Astrocyte (in vitro differentiated cells and primary cell): Measurements from ENCODE around the gene GRIN2A. TPM values are rescaled to one million over a fixed set of nuclear protein-coding genes. Genes with fewer than 3 reads are reported as not detected.

Source experiments
- DNase-seq: peaks from one replicate; pipeline ENCODE4 v3.0.0-alpha.2; 2010; ENCODE audit warnings: low read depth
- FAIRE-seq: peaks from 2 replicates; lab custom pipeline; 2011; peaks lifted over from hg19 to GRCh38; lab: Jason Lieb, UNC
- H2AFZ ChIP-seq: 2 replicates; pipeline ENCODE4 v1.6.0; 2012; ENCODE audit warnings: low read depth, low read length, inconsistent platforms
- H3K27ac ChIP-seq: 2 replicates; pipeline ENCODE4 v1.5.1; 2011; ENCODE audit warnings: low read depth, low read length, inconsistent platforms
- H3K27me3 ChIP-seq: 2 replicates; pipeline ENCODE4 v1.6.0; 2011; ENCODE audit warnings: low read length, inconsistent platforms; ENCODE audit not compliant: insufficient read depth
- H3K36me3 ChIP-seq: 2 replicates; pipeline ENCODE4 v1.5.1; 2011; ENCODE audit warnings: low read length, inconsistent platforms; ENCODE audit not compliant: insufficient read depth
- H3K4me1 ChIP-seq: 2 replicates; pipeline ENCODE4 v1.5.1; 2011; ENCODE audit warnings: low read length, inconsistent platforms; ENCODE audit not compliant: insufficient read depth
- H3K4me2 ChIP-seq: 2 replicates; pipeline ENCODE4 v1.6.0; 2012; ENCODE audit warnings: low read length, inconsistent platforms
- H3K4me3 ChIP-seq: 2 replicates; pipeline ENCODE4 v1.5.1; 2011; ENCODE audit warnings: low read depth, mild to moderate bottlenecking, low read length, inconsistent platforms; ENCODE audit not compliant: insufficient read depth
- H3K79me2 ChIP-seq: 2 replicates; pipeline ENCODE4 v1.6.0; 2012; ENCODE audit warnings: mild to moderate bottlenecking, low read length, inconsistent platforms; ENCODE audit not compliant: insufficient read depth
- H3K9ac ChIP-seq: 2 replicates; pipeline ENCODE4 v1.6.0; 2012; ENCODE audit warnings: mild to moderate bottlenecking, low read length, inconsistent platforms
- H3K9me3 ChIP-seq: 2 replicates; pipeline ENCODE4 v1.5.1; 2012; ENCODE audit warnings: low read depth, mild to moderate bottlenecking, low read length, inconsistent platforms; ENCODE audit not compliant: insufficient read depth
- H4K20me1 ChIP-seq: 2 replicates; pipeline ENCODE4 v1.6.0; 2012; ENCODE audit warnings: low read length, inconsistent platforms; ENCODE audit not compliant: insufficient read depth
- H3K27ac Mint-ChIP-seq: one replicate; pipeline ENCODE4 v1.8.0; 2021; ENCODE audit warnings: mild to moderate bottlenecking, mixed read lengths; ENCODE audit not compliant: unreplicated experiment
- H3K27me3 Mint-ChIP-seq: one replicate; pipeline ENCODE4 v1.8.0; 2021; ENCODE audit warnings: low read depth, mixed read lengths; ENCODE audit not compliant: unreplicated experiment
- H3K36me3 Mint-ChIP-seq: one replicate; pipeline ENCODE4 v1.8.0; 2021; ENCODE audit warnings: low read depth, mixed read lengths; ENCODE audit not compliant: unreplicated experiment
- H3K4me1 Mint-ChIP-seq: one replicate; pipeline ENCODE4 v1.8.0; 2021; ENCODE audit warnings: low read depth, mixed read lengths; ENCODE audit not compliant: unreplicated experiment
- H3K4me3 Mint-ChIP-seq: one replicate; pipeline ENCODE4 v1.8.0; 2021; ENCODE audit warnings: mild to moderate bottlenecking, moderate library complexity, mixed read lengths; ENCODE audit not compliant: unreplicated experiment
- H3K9me3 Mint-ChIP-seq: one replicate; pipeline ENCODE4 v1.8.0; 2021; ENCODE audit warnings: mild to moderate bottlenecking, mixed read lengths; ENCODE audit not compliant: unreplicated experiment
- EZH2 ChIP-seq: IDR thresholded peaks from 2 replicates; pipeline ENCODE4 v1.6.1; 2012; ENCODE audit warnings: mild to moderate bottlenecking, low read length, inconsistent platforms; ENCODE audit not compliant: insufficient read depth
- total RNA-seq: library from RNA; stranded (reverse); gene quantifications from 2 replicates; pipeline ENCODE4 v1.2.1, GENCODE V29; 2021
- TF ChIP-seq, protein P1 (sequence below): IDR thresholded peaks from 2 replicates; pipeline ENCODE4 v1.5.1; 2011; ENCODE audit warnings: low read depth, mild to moderate bottlenecking, inconsistent platforms, low read length, moderate library complexity; ENCODE audit not compliant: insufficient read depth

GRIN2A gene
- total RNA-seq, 1 donor from 2014 or later = 0.68 TPM

DNA sequence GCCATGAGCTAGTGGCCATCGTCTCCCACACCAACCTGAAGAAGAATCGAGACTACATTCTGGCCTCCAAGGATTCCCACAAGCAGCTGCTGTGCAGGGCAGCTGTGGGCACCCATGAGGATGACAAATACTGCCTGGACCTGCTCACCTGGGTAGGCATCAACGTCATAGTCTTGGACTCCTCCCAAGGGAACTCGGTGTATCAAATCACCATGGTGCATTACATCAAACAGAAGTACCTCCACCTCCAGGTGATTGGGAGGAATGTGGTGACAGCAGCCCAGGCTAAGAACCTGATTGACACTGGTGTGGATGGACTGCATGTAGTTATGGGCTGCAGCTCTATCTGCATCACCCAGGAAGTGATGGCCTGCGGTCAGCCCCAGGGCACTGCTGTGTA, 70.2 kb downstream of the GRIN2A start:
- FAIRE-seq (no peak), DNase-seq (no peak)
- Mint-ChIP-seq H3K27ac (no peak overlapping the region), H3K4me3 (no peak overlapping the region), H3K4me1 (peaks cover 4% of the 10 kb centered on the region), H3K27me3 (peaks cover 9% of the 10 kb centered on the region), H3K9me3 (peaks cover 9% of the 10 kb centered on the region), H3K36me3 (no peaks in the 10 kb centered on the region)
- Histone ChIP-seq H3K9ac (no peak overlapping the region), H3K36me3 (no peaks in the 10 kb centered on the region), H2AFZ (no peak overlapping the region), H3K4me1 (peaks cover 4% of the 10 kb centered on the region), H3K9me3 (no peaks in the 10 kb centered on the region), H4K20me1 (no peaks in the 10 kb centered on the region), H3K4me3 (no peak overlapping the region), H3K27me3 (no peaks in the 10 kb centered on the region), H3K4me2 (no peak overlapping the region), H3K27ac (no peak overlapping the region), H3K79me2 (no peaks in the 10 kb centered on the region)
- TF ChIP-seq, protein P1, sequence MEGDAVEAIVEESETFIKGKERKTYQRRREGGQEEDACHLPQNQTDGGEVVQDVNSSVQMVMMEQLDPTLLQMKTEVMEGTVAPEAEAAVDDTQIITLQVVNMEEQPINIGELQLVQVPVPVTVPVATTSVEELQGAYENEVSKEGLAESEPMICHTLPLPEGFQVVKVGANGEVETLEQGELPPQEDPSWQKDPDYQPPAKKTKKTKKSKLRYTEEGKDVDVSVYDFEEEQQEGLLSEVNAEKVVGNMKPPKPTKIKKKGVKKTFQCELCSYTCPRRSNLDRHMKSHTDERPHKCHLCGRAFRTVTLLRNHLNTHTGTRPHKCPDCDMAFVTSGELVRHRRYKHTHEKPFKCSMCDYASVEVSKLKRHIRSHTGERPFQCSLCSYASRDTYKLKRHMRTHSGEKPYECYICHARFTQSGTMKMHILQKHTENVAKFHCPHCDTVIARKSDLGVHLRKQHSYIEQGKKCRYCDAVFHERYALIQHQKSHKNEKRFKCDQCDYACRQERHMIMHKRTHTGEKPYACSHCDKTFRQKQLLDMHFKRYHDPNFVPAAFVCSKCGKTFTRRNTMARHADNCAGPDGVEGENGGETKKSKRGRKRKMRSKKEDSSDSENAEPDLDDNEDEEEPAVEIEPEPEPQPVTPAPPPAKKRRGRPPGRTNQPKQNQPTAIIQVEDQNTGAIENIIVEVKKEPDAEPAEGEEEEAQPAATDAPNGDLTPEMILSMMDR = no peak

GRCh38 chr16:10111156-10111761, 71.0 kb downstream of the GRIN2A start:
- FAIRE-seq (no peak), DNase-seq (no peak)
- Histone ChIP-seq H3K9ac (no peak overlapping the region), H3K4me2 (no peak overlapping the region), H2AFZ (no peak overlapping the region), H3K9me3 (no peaks in the 10 kb centered on the region), H4K20me1 (no peaks in the 10 kb centered on the region), H3K4me3 (no peak overlapping the region), H3K27me3 (no peaks in the 10 kb centered on the region), H3K36me3 (no peaks in the 10 kb centered on the region), H3K4me1 (peaks cover 4% of the 10 kb centered on the region), H3K79me2 (no peaks in the 10 kb centered on the region), H3K27ac (no peak overlapping the region)
- Mint-ChIP-seq H3K4me1 (peaks cover 4% of the 10 kb centered on the region), H3K36me3 (no peaks in the 10 kb centered on the region), H3K4me3 (no peak overlapping the region), H3K27ac (no peak overlapping the region), H3K27me3 (peaks cover 9% of the 10 kb centered on the region), H3K9me3 (peaks cover 11% of the 10 kb centered on the region)
- TF ChIP-seq, protein P1 = no peak
- TF ChIP-seq EZH2 = no peak

DNA sequence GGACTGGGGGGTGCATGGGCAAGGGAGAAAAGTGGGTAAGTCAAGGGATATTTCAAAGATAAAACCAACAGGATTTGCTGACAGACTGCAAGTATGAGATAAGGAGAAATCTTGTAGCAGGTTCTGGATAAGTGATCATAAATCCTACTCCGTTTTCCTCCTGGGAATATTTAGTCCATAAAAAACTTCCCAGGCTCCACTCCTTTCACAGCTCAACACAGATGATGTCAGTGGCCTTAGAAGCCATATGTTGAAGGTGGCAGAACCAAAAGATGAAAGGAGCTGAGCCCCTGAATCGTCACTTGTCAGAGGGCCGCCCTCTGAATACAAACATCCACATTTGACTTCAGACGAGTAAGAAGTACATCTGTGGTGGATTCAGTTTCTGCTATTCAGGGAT, 71.7 kb downstream of the GRIN2A start:
- no peaks in the 10 kb centered on the region for H3K9me3 ChIP-seq
- Mint-ChIP-seq H3K27me3 (peaks cover 5% of the 10 kb centered on the region), H3K27ac (no peak overlapping the region), H3K36me3 (no peaks in the 10 kb centered on the region), H3K4me1 (peaks cover 4% of the 10 kb centered on the region), H3K4me3 (no peak overlapping the region), H3K9me3 (peaks cover 11% of the 10 kb centered on the region)
- no peaks in the 10 kb centered on the region for H3K36me3 ChIP-seq
- H3K4me3 ChIP-seq = no peak overlapping the region
- DNase-seq (no peak), FAIRE-seq (no peak)
- no peak overlapping the region for H2AFZ ChIP-seq
- H3K9ac ChIP-seq = no peak overlapping the region
- TF ChIP-seq, protein P1 = no peak
- TF ChIP-seq EZH2 = no peak
- H3K4me1 ChIP-seq = peaks cover 4% of the 10 kb centered on the region
- H3K79me2 ChIP-seq = no peaks in the 10 kb centered on the region
- H3K27ac ChIP-seq = no peak overlapping the region
- H3K4me2 ChIP-seq = no peak overlapping the region
- no peaks in the 10 kb centered on the region for H3K27me3 ChIP-seq
- no peaks in the 10 kb centered on the region for H4K20me1 ChIP-seq
